NCI-H1417 (cell line): ENCODE results near the gene RANBP9.

ENCODE experiments used
- DNase-seq, 3 experiments: peaks; one replicate each; lab custom pipeline; 2025; lab: John Stamatoyannopoulos, UW

RANBP9 gene

DNA sequence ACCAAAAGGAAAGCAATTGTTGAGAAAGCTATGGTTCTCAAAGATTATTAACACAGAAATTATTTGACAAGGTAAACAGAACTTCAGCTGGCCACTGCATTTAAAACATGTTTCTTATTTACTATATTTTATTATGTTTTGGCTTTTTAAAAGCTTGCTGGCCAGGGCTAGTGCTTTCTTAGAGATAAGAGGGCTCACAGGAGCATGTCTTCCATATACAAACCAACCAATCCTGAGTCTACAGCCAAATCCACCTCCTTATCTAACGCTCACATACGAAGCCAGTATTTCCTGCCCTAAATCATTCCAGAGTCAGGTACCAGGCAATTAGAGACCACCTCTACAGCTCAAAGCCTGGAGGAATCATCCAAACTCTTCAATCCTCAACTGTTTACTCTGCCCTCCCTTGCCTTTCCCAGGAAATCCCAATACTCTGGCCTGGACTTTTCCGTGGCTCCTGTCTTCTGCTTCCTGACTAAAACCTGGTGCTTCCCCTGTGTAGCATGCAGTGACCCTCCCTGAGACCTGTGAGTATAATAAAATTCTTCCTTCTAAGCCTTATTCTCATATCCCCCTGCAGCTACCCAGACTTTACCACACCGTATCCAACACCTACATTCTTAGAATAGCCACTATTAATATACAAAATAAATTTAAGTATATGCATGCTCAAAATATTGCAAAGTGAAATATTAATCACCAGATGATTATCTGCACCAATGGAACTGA lies 33.2 kb downstream of the RANBP9 start:
- DNase-seq = no peak

DNA sequence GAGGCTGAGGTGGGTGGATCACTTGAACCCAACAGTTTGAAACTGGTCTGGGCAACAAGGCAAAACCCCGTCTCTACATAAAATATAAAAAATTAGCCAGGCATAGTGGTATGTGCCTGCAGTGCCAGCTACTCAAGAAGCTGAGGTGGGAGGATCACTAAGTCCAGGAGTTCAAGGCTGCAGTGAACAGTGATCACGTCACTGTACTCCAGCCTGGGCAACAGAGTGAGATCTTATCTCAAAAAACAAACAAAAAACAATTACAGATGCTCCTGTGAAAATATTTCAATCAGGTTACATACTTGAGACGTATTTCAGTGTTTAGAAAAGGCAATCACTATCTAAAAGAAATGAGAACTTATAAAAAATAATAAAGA lies 33.8 kb downstream of the RANBP9 start:
- no peak for DNase-seq

DNA sequence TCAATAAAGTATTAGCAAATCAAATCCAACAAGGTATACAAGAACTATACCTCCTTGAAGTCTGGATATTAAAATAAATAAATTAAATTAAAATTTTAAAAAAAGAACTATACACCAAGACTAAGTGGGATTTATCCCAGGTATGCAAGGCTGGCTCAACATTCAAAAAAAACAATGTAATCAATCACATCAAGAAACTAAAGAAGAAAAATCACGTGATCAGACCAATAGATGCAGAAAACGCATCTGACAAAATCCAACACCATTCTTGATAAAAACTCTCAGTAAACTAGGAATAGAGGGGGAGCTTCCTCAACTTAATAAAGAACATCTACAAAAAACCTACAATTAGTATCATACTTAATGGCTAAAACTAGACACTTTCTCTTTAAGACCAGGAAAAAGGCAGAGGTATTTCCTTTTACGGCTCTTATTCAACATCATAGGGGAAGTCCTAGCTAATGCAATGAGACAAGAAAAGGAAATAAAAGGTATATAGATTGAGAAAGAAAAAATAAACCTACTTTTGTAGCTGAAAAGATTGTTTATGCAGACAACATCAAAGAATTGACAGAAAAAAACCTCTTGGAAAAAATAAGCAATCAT lies 35.0 kb downstream of the RANBP9 start:
- no peak for DNase-seq

DNA sequence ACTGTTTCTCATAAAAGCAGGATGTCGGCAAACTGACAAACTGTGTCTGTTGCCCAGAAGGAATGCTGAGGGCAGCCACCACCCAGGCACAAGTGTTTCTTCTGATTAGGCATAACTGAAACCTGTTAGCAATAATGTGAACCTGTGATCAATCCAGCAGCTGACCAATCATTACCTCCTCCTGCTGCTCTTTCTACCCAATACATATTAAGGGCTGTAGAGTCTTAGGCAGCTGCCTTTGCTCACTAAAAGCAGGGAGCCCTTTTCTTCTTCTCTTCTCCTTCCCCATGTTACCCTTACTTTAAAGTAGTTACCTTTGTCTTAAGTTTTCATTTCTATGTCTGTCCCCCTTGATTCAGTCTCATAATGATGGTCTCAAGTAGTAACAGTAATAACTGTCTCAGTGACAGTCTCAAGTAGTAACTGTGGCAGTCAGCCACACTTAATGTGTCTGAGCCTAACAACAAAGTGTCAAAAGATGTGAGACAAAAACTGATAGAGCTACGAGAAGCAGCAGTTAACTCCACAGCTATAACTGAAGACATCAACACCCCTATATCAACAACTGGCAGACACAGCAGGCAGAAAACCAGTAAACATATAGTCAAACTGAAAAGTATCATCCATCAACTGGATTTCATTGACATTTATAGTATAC lies 37.0 kb downstream of the RANBP9 start:
- DNase-seq = no peak

DNA sequence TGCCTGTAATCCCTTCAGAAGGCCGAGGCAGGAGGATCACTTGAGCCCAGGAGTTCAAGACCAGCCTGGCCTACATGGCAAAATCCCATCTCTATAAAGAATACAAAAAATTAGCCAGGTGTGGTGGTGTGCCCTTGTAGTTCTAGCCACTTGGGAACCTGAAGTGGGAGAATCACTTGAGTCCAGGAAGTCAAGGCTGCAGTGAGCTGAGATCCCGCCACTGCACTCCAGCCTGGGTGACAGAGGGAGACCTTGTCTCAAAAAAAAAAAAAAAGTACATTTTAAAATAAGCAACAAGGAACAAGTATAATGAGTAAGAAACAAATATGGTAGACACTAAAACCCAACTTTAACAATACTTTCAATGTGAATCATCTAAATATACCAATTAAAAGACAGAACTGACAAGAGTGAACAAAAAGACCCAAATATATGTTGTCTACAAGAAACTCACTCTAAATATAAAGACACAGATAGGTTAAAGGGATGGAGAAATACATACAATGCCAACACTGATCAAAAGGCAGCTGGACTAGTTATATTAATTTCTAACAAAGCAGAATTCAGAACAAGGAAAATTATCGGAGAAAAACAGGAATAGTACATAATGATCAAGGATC lies 37.7 kb downstream of the RANBP9 start:
- no peak for DNase-seq

DNA sequence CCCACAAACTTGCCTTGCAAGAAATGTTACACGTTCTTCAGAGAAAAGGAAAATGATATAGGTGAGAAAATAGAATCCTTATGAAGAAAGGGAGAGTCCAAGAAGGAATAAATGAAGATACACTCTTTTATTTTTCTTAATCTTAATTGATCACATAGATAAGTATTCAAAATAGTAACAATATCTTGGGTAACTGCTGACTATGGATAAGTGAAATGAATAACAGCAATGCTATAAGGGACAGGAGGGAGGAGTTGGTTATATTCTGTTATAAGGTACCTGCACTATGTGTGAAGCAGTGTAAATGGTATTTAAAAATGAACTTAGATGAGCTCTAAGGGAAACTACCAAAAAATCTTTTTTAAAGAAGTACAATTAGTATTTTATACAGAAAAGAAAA lies 38.3 kb downstream of the RANBP9 start:
- no peak for DNase-seq

DNA sequence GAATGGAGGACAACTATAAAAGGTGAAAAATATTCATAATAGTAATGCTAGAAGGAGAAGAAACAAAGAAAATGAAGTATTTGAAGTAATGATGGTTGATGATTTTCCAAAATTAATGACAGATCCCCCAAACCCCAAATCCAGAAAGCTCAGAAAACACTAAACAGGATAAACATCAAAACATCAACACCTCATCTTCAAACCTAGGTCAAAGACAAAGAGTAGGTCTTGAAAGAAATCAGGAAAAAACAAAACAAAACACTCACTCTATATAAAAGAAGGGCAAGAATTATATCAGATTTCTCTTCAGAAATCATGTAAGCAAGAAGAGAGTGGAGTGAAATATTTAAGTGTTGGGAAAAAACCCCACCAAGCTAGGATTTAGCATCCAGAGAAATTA lies 38.7 kb downstream of the RANBP9 start:
- DNase-seq = no peak

DNA sequence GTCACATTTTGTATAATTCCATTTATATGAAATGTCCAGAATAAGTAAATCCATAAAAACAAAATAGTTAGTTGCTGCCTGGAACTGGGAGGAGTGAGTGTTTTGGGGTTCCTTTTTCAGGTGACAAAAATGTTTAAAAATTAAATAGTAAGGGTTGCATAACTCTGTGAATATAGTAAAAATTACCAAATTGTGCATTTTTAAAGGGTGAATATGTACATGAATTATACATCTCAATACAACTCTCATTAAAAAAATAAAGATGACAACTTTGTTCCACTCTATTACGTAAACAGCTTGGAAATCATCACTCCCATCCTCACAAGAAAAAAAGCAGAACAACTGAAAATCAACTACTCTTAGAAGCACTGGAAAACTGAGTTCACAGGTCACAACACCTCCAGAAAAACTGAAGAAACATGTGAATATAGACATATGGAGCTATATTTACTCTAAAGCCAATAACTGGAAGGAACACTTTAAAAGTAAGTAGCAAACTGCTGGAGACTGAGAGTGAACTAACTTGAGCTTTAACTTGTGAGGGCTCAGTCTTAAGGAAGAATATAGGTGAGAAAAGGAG lies 40.0 kb downstream of the RANBP9 start:
- DNase-seq = no peak

DNA sequence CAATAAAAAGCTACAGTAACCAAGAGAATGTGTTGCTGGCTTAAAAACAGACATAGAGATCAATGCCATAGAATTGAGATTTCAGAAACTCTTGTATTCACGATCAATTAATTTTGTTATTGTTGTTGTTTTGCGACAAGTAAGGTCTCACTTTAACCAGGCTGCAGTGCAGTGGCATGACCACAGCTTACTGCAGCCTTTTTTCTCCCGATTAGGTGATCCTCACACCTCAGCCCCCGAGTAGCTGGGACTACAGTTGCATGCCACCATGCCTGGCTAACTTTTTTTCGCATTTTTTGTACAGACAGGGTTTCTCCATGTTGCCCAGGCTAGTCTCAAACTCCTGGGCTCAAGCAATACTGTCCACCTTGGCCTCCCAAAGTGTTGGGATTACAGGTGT lies 42.2 kb downstream of the RANBP9 start:
- no peak for DNase-seq

DNA sequence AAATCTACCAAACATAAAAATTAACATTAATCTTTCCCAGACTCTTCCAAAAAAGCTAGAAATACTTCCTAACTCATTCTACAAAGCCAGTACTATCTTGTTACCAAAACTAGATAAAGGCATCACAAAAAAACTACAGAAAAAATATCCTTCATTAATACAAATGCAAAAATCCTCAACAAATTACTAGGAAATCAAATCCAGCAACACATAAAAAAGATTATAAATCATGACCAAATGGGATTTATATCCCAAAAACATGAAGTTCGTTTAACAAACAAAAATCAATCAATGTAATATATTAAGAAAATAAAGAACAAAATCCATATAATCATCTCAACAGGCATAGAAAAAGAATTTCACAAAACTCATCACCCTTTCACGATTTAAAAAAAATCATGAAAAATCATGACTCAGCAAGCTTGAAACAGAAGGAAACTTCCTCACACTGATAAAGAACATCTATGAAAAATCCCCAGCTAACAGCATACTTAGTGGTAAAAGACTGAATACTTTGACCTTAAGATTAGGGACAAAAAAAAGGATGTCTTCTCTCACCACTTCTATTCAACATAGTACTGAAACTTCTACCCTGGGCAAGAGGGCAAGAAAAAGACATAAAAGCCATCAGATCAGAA lies 43.2 kb downstream of the RANBP9 start:
- DNase-seq = no peak

DNA sequence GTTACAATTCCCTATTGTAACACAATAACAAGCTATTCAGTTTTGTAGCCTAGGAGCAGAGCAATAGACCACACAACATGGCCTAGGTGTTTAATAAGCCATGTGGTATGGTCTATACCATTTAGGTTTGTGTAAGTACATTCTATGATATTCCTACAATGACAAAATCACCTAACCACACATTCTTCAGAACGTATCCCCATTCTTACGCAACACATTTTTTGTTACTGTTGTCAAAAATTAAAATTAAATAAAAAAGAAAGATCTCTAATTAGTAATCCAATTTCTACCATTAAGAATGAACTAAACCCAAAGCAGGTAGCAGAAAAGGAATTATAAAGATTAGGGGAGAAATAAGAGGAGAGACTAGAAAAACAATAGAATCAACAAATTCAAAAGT lies 44.0 kb downstream of the RANBP9 start:
- DNase-seq = no peak

DNA sequence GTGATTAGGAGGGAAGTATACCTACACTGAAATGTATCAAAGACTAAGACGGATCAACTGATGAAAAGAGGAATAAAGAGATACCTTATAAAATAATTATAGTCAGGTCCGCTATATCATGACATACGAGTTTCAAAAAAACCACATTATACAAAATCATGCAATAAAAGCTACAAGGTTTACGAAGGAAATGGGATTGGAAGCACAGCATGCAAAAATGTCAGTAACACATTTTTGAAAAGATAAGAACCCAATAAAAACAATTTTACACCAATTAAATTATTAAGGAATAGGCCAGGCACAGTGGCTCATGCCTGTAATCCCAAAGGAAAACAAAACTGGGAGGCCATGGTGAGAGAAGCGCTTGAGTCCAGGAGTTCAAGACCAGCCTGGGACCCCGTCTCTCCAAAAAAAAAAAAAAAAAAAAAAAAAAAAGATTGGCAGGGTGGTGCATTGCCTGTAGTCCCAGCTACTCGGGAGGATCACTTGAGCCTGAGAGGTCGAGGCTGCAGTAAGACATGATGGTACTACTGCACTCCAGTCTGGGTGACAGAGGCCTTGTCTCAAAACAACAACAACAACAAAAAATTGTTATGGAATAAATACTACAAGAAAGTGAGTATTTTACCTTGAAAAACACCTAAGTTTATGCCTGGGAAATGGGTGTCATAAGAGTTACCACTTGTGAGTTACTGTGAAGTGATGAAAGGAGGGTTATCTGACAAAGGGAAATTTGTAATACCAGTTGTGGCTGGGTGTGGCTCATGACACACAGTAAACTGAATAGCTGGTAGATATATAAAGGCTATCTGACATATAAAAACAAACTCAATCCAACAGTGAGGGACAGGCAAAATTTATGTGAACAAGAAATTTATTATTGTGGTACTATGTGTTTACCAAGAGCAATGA lies 45.2 kb downstream of the RANBP9 start:
- no peak for DNase-seq

DNA sequence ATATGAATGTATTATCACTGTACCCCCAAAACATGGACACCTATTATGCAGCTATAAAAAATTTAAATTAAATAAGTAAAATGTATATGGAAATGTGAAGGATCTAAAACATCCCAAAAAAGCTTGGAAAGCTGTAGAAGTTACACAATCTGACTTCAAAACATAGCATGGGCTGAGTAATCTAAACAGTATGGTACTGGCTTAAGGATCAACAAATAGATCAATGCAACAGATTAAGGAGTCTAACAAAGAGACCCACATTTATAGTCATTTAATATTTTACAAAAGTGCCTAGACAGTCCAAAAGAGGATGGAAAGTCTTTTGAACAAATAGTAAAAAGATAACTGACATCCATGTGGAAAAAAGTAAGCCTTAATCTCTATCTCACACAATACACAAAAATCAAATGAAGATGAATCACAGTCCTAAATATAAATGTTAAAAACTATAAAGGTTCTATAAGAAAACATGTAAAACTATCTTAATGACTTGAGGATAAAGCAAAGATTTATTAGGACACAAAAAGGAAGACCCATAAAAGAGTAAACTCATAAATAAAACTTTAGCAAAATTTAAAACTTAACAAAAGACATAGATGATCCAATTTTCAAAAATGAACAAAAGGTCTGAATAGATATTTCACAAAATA lies 46.8 kb downstream of the RANBP9 start:
- DNase-seq = no peak

DNA sequence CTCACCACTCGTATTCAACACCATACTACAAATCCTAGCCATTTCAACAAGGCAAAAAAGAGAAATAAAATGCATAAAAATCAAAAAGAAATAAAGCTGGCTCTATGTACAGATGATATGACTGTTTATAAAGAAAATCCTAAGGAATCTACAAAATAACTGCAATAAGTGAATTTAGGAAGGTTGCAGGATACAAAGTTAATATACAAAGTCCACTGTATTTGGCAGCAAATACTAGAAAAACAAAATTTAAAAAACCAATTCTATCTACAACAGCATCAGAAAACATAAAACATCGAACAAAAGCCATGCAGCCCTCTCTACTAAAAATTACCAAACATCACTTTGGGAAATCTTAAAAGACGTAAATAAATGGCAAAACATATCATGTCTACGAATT lies 47.6 kb downstream of the RANBP9 start:
- no peak for DNase-seq

DNA sequence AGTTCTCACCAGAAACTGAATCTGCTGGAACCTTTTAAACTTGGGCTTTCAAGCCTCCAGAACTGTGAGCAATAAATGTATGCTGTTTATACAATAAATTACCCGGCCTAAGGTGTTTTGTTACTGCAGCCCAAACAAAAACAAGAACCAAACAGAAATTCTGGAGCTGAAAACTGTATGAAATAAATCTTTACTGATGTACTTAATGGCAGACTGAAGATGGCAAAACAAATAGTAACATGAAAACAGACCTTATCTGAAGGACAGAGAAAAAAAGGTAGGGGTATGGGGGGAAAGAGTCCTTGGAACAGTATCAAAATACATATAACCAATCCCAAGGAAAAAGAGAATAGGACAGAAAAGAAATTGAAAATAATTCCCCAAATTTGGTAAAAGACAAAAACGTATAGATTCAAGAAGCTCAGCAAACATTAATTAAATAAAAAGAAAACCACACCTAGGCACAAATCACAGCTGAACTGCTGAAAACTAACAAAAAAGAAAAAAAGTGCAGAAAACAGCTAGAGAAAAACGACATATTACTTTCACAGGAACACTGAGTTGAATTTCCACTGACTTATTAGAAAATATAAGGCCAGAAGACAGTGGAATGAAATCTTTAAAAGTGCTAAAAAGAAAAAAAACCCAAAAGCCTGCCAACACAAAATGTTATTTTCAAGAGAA lies 48.8 kb downstream of the RANBP9 start:
- no peak for DNase-seq

DNA sequence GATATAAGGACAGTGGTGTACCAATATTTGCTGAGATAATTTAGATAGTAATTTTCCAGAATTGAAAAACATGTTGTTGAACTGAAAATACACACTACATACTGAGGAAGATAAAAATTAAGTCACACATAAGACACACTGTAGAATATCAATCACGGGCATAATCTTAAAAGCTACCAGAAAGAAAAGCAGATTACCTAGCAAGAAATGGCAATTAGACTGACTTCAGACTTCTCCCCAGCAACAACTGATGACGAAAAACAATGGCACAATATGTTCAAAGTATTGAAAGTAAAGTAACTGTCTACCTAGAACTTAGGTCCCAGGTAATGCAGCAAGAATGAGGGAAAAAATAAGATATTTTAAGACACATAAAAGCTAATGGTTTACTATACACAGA lies 50.0 kb downstream of the RANBP9 start:
- DNase-seq = no peak

DNA sequence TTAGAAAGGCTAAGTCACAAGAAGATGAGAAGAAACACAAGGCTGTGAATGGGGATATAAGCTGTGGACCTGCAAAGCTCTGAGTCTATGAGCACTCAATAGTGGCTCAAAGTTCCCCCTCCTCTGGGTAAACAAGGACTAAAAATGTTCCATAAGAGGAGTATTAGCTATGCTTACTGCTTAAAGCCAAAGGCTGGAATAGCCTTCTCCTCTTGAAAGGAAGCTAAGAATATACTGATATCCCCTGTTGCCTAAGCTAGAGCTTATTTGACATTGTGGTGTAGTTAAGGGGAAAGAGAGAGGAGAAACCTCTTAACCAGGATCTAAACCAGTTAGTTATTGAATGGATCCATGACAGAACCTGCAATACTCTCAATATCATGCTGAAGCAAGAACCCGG lies 50.7 kb downstream of the RANBP9 start:
- DNase-seq = no peak

DNA sequence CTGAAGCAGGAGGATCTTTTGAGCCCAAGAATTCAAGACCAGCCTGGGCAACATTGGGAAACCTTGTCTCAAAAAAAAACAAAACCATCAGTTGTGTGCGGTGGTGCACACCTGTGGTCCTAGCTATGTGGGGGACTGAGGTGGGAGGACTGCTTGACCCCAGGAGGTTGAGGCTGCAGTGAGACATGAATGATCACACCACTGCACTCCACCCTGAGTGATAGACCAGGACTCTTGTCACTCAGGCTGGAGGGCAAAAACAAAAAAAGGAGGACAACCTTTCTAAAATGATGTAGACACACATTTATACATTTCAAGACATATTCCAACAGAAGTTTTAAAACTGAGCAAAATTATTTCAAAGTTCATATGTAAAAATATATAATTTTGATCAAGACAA lies 51.4 kb downstream of the RANBP9 start:
- no peak for DNase-seq

DNA sequence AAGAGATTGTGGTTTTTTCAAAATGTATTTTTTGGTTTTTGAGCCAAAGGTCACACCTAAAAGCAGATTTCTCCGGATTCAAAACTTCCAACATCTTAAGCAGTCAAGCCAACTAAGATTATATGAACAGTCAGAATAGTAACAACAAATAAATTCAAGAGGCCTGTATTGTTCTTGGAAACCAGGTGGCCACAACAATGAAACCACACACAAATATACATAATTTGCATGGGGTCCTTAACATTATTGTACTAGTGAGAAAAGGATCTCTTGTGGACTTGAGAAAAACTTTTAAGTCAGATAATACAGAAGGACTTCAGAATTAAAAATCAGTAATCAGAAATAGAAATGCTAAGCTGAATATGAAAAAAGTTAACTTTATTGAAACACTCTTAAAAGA lies 55.9 kb downstream of the RANBP9 start:
- DNase-seq = no peak

DNA sequence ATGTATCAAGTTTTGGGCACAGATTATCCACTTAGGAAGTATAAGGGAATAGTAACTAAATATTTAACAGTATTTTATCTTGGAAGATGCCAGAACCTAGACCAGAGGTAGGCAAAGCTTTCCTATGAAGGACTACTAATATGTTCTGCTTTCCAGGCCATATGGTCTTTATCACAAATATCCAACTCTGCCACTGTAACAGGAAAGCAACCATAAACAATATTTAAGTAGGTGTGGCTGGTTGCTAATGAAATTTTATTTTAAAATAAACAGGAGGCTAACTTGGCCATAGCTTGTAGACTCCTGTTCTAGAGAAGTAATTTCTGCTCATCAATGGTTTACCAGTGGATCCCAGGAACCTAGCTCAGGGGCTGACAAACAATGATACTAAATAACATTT lies 57.1 kb downstream of the RANBP9 start:
- DNase-seq = no peak
